NCI-H2196 treated with DMSO at 0.1 percent for 48 hours (cell line): ENCODE results near the gene CDK11B.
A peak's percentile ranks its signal among the peaks of the same experiment; 100 is the strongest.

Experiments used
- DNase-seq: peaks from one replicate; lab custom pipeline; 2025; ENCODE audit not compliant: unreplicated experiment; lab: John Stamatoyannopoulos, UW

CDK11B gene

DNA sequence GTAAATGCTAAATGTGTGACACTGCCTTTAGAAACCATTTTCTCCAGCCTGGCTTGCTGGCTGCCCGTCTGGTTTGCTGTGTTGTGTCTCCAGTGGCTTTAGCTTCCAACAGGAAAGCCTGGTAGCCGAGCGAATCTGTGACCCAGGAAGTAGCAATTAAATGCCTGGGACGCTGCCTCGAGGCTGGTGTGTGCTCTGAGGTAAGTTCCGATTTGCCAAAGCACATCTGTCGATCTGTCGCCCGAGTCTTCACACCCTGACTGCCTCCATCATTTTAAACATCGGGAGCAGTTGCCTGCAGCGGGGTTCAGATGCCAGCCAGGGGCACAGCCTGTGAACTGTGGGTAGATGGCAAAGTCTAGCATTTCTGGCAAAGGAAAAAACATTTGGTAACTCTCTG lies 41.3 kb downstream of the CDK11B start:
- DNase-seq = no peak

DNA sequence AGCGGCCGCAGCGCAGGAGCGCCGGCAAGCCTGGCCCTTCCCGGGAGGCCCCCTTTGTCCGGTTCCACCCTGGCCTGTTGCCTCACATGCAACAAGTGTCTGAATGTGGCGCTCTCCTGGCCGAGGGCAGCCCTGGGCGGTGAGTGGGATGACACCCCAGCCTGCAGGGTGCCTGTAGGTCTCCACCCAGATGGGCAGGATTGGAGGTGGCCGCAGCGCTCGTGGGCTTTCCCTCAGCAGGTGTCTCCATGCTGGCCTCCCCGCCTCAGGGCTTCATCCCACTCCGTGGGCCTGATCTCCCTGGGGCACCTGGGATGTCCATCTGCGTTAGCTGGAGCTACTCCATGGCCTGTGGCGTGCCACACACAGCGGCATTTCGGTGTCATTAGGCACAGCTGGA lies 42.0 kb downstream of the CDK11B start:
- DNase-seq = no peak

DNA sequence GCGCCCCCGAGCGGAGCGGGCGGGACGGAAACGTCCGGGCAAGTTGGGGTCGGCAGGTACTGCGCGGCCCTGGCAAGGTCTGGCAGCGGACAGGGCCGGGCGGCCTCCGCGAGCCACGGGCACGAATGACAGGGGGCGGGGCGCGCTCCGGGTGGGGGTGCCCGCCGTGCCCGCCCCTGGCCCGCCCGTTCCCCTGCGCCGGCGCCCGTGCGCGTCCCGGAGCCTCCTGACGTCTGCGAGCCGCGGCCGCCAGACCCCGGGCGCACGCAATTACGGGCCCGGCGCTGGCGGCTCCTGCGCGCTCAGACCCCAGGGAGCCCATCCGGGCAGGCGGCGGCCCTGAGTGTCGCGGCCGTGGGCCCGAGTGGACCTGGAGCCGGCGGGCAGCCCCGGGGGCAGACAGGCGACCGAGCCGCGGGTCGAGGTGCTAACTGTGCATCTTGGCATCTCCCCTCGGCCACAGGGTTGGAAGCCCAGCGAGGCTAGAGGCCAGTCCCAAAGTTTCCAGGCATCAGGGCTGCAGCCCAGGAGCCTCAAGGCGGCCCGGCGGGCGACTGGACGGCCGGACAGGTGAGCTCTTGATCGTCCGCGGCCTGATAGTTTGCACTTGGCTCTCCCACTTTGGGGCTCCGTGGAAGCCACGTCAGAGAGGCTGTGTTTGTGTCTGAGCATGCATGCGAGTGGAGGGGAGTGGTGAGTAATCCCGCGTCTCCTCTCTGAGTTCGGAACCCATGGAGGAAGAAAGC lies 42.6 kb downstream of the CDK11B start:
- DNase-seq = no peak

DNA sequence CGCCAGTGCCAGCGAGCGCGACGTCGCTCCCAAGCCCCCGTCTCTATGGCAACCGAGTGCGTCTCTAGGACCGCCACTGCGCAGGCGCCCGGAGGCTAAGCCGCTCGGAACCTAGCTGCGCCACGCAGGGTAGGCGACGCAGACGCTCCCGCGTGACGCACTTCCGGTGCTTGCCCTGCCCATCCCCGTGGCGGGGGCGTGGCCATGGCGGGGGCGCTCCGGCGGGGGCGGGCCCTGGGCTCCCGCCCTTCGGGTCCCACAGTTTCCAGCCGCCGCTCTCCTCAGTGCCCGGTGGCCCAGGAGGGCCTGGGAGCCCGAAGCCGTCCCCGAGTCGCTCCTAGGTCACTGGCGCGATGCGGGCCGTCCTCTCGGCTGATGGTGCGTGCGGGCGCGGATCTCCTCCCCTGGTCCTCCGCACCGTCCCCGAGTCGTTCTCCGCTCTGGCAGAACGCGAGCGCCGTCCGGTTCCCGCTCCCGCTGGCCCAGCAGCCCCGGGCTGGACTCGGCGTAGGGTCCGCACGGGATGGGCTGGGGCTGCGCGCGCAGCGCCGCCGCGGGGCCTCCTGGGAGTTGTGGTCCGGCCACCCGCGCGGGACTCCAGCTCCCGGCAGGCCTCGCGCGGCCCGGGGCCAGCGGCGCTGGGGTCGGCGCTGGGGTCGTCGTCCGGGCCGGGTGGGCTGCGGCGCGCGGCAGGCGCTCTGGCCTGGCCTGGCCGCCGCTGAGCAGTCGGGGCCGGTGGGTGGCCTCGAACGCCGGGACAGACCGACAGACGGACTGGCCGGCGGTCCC lies 43.4 kb downstream of the CDK11B start, which contains the start of gene MIB2:
Gene MIB2, plus strand, starts transcription at position 245 of the 789 bp plus-strand sequence. CDS start 7,953 bp downstream, outside the sequence.
- DNase-seq = peak; percentile 95

DNA sequence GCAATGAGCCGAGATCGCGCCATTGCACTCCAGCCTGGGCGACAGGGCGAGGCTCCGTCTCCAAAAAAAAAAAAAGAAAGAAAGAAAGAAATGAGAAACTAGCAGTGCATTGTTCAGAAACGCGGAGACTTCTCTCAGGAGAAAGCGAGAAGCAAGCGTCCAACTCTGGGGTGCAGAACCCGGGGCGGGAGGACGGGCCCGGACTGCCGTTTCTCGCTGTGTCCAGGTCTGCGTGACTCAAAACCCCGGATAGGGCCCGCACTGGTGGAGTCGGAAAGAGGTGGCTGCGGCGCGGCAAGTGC lies 43.9 kb downstream of the CDK11B start:
- DNase-seq = no peak

DNA sequence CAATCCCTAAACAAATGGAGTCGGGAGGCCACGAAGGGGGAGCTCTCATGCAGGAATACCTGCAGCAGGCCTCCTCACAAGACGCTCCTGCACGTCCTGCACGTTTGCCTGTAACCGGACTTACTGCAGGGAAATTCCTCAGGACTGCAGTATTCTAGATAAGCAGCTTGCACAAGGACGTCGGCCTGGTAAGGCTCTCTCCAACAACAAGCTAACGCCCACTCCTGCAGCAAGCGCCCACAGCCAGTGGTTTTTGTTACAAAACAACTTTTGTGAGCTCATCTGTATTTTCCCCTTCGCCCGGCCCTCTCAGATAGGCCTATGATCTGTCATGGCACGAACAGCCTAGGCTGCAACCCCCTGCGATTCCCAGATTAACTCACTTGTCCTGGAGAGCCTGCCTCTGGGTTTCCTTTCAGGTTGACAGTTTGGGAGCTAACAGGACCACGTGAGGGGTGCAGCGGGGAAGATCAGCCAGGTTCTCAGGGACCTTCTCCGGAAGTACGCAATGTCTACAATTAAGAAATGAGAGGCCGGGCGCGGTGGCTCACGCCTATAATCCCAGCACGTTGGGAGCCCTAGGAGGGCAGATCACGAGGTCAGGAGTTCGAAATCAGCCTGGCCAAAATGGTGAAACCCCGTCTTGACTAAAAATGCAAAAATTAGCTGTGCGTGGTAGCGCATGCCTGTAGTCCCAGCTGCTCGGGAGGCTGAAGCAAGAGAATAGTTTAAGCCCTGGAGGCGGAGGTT lies 44.4 kb downstream of the CDK11B start:
- no peak for DNase-seq

DNA sequence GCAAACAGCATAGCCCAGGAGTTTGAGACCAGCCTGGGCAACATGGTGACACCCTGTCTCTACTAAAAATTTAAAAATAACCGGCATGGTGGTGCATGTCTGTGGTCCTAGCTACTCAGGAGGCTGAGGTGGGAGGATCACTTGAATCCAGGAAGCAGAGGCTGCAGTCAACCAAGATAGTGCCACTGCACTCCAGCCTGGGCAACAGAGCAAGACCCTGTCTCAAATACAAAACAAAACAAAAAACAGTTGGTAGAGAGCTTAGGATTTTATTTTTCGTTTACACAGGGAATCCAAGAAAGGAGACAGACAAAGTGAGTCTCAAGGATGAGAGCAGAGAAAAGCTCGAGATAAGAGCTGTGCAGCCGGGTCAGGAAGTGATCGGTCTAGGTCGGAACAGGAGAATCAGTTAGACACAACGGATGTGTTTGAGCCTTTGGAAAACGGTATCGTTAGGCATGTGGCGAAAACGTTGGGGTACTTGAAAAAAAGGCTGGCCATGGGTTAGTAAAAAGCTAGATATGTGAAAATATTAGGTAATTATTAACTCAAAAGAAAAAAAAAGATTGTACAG lies 45.2 kb downstream of the CDK11B start:
- no peak for DNase-seq

DNA sequence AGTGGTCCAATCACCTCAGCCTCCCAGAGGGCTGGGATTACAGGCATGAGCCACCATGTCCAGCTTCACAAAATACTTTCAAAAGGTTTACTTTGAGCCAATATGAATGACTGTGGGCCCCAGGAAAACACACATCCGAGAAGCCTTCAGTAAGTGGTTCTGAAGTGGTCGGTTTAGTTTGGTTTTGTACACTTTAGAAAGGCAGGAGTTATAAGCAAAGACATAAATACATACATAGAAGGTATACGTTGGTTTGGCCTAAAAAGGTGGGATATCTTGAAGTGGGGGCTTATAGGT lies 46.8 kb downstream of the CDK11B start:
- no peak for DNase-seq

DNA sequence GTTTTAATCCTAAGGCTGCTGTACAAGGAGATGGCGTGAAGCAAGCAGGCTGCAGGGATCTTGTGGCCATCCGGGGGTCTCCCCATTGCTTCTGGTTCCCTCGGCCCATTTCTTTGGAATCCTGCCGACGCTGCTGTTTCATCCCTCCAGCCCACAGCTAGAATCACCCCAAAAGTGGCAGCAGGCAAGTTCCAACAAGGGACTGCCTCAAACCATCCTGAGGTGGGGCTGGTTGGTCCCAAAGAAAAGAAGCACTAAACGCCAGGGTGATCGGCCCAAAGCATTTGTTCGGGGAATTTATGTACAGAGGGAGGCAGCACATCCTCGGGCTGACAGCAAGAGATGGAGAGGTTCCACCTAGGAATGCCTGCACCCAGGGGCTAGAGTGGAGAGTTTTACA lies 48.0 kb downstream of the CDK11B start:
- DNase-seq = no peak

DNA sequence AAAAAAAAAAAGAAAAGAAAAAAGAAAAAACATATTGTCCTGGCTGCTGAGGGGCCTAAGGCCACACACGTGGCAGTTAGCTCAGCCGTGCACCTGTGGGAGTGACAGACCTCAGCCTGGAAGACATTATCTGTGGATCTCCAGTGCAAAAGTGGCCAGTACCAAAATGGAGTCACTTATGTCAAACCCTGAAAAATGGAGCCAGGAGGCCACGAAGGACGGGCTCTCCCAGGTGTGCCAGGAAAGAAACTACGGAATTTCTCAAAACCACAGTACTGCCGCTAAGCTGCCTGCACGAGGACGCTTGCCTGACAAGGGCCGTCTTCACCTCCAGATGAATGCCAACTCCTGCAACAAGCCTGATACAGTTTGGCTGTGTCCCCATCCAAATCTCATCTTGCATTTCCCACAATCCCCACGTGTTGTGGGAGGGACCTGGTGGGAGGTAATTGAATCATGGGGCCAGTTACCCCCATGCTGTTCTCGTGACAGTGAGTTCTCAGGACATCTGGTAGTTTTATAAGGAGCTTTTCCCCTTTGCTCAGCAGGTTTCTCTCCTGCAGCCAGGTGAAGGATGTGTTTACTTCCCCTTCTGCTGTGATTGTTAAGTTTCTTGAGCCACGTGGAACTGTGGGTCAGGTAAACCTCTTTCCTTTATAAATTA lies 48.9 kb downstream of the CDK11B start:
- DNase-seq = no peak

DNA sequence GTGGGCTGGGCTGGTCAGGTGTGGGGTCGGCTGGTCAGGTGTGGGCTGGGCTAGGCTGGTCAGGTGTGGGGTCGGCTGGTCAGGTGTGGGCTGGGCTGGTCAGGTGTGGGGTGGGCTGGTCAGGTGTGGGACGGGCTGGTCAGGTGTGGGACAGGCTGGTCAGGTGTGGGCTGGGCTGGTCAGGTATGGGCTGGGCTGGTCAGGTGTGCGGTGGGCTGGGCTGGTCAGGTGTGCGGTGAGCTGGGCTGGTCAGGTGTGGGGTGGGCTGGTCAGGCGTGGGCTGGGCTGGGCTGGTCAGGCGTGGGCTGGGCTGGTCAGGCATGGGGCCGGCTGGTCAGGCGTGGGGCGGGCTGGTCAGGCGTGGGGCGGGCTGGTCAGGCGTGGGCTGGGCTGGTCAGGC lies 52.6 kb downstream of the CDK11B start:
- no peak for DNase-seq

DNA sequence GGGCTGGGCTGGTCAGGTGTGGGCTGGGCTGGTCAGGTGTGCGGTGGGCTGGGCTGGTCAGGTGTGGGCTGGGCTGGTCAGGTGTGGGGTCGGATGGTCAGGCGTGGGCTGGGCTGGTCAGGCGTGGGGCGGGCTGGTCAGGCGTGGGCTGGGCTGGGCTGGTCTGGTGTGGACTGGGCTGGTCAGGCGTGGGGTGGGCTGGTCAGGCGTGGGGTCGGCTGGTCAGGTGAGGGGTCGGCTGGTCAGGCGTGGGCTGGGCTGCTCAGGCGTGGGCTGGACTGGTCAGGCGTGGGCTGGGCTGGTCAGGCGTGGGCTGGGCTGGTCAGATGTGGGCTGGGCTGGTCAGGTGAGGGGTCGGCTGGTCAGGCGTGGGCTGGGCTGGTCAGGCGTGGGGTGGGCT lies 53.1 kb downstream of the CDK11B start:
- no peak for DNase-seq

DNA sequence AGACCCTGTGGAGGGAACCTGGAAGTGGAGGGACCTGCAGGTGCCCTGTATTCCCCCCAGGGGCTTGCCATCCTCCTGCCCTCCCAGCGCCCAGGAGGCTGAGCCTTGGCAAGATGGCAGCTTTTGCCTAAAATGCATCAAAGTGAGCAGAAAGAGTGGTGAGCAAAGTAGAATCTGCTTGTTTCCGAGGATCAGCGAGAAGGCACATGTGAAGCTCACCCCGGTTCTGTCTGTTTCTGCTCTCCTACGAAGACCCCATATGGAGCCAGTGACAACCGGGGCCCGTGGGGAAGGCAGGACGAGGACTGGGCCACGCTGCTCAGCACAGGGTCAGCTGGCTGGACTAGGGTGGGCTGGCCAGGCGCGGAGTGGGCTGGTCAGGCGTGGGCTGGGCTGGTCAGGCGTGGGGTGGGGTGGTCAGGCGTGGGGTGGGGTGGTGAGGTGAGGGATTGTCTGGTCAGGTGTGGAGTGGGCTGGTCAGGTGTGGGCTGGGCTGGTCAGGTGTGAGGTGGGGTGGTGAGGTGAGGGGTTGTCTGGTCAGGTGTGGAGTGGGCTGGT lies 53.7 kb downstream of the CDK11B start:
- DNase-seq = no peak

DNA sequence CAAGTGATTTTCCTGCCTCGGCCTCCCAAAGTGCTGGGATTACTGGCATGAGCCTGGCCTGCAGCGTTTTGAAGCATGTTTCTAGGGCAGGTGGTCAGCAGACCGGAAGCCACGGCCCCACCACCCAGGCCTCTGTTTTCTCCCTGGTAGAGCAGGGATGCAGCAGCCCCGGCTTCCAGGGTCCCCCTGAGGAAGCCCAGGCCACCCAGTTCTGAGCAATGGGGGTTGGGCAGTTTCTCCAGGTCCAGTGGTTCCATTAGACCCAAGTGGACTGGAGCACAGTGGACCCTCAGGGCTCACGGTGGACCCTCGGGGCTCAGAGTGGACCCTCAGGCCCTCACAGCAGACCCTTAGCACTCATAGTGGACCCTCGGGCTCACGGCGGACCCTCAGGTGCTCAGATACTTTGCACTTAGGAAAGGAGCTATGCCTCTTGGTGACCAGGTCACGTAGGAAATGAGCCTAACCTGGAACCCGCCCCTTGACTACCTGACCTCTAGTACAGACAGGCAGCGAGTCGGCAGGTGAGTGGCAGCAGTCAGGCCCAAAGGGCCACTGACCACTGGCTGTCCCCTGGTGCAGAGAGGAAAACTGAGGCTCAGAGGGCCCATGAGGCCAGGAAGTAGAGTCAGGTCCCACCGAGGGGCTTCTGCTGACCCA lies 54.3 kb downstream of the CDK11B start:
- no peak for DNase-seq

DNA sequence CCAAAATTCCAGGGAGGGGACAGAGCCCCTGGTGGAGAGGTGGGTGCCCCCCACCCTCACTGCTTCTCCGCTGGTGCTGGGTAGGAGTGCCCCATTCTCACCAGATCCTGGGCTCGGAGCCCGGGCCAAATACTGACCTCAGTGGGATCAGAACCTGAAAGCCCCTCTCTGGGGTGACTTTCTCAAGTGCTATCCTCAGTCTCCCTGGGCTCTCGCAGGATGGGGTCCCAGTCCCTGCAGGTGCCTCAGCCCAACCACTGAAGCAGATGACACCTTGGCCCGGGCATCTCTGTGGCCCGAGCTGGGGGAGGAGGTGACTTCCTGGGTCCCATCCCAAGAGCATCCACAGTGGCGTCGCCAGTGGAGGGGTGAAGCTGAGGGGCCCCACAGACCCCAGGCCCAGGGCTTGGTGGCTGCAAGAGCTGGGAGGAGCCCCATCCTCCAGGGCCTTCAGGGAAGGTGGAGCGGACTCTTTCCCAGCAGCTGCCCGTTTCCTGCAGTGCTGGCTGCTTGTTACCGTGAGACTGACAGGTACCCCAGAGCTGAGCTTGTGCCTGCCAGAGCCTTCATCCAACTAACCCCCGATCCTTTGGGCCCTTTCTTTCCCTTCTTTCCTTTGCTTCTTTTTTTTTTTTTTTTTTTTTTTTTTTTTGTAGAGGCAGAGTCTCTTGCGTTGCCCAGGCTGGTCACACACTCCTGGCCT lies 55.0 kb downstream of the CDK11B start:
- DNase-seq = no peak

DNA sequence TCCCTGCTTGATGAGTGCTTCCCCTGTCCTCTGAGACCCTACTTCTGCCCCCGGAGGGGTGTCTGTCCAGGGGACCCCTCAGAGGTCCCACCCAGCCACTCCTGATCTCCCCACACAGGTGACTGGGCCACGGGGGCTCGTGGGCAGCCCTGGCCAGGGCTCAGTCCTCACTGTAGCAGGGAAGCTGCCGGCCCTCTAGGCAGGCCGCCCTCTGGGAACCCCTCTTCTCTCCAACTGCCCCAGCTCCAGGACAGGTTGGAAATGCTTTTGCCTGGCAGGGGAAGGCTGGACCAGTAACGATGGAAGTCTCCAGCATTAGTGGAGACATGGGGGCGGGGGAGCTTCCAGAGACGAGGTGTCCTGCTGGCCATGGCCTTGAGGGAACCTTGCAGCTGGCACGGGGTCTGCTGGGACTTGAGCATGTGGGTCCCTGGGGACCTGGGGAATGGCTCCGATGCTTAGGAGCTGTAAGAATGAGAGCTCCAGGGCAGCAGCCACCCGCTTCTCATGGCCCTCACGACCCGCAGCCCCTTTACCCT lies 55.8 kb downstream of the CDK11B start:
- no peak for DNase-seq

DNA sequence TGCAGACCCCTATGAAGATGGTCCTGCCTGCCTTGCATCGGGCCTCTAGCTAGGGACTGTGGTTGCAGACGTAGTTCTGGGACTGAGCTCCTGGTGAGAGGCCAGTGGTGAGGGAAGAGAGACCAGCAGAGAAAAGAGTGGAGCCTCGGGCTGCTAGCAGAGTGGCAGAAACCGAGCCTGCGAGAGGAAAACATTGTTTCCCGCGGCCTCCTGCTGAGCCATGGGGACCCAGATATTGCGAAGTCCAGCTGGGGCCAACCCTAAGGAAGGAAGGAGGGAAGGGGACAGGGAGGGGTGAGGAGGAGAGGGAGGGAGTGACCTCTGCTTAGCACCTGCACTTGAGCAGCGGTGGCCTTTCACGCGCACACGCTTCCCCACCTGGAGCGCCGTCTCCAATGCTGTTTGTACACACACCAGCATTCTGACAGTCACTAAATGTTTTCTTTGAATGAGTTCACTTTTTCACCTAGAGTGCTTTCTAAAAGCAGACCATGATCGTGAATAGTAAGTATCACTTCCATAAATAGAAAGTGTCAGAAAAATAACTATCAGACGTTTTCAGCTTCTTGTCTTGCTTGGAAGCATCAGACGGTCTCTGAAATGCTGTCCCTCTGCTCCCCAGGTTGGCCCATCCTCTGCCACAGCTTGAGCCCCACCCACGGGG lies 56.4 kb downstream of the CDK11B start:
- DNase-seq = no peak

DNA sequence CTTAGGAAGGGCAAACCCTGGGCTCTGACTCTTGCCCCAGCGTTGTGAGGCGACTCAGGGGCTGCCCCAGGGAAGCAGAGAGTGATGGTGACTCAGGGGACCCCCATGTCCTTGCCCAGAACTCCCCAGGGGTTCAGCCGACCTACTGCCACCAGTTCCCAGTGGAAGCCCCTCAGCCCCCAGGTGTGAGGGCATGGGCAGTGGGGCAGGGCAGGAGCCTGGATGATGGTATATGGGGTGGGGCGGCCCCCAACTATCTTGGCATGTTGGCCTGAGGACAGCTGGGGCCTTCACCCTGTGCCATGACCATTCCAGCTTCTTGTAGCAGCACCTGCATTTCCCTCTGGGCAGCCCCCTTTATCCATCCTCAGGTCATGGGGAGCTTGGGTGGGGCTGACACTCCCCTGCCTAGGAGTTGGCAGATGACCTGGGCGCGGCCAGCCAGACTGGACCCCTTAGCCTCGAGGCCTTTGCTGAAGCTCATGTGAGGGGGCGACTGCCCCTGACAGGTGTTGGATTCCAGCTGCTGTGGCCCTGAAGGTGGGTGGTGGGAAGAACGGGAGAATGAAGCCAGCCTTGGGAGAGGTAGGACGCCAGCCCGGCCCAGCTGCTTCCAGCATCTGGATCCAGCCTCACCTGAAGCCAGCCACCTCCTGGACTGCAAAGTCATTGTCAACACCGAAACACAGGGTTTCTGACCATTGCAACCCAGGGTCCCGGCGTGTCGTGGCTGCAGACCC lies 57.1 kb downstream of the CDK11B start:
- no peak for DNase-seq
